Mucosa of descending colon (tissue), 3 donors: Measurements from ENCODE around the gene XRCC1. TPM values are rescaled to one million over a fixed set of nuclear protein-coding genes. Genes with fewer than 3 reads are reported as not detected.

ENCODE experiments used
- ATAC-seq: fragments of 200-7000 bp; cut with Tn5 transposase; one replicate; pipeline ENCODE4 v1.9.1; 2020; ENCODE audit warnings: mild to moderate bottlenecking, moderate library complexity
- DNase-seq, 3 donors: peaks; one replicate each; pipeline ENCODE4 v3.0.0-alpha.2; 2020
- H3K36me3 ChIP-seq: fragments of 200-600 bp; one replicate; pipeline ENCODE4 v1.8.0; 2021; ENCODE audit warnings: low read depth, mild to moderate bottlenecking
- H3K4me1 ChIP-seq: fragments of 200-600 bp; one replicate; pipeline ENCODE4 v1.8.0; 2021; ENCODE audit warnings: low read depth, mild to moderate bottlenecking
- H3K4me3 ChIP-seq: fragments of 200-600 bp; one replicate; pipeline ENCODE4 v1.8.0; 2021; ENCODE audit warnings: mild to moderate bottlenecking
- H3K9me3 ChIP-seq: fragments of 200-600 bp; one replicate; pipeline ENCODE4 v1.8.0; 2021; ENCODE audit warnings: mild to moderate bottlenecking
- intact Hi-C, 2 donors: fragments of 100-400 bp; cut with DNase I in 1 of 2; cut with micrococcal nuclease in 1 of 2; formaldehyde crosslinking; loops; one replicate each; pipeline versions ENCODE4 v1.11.0 to v1.11.1; 2022; cut with DNase I, micrococcal nuclease
- total RNA-seq, 3 donors: library from RNA; stranded (reverse); fragmentation: NEBNext Ultra II Directional in 2 of 3; extraction: Animal tissue kit (Norgen Biotek cat#: 25700) in 2 of 3; gene quantifications; one replicate each; pipeline versions ENCODE4 v1.2.1 to v1.2.4, GENCODE V29; 2021 to 2023
- TF ChIP-seq, protein P1 (sequence below): fragments of 200-600 bp; IDR thresholded peaks from one replicate; pipeline ENCODE4 v1.8.0; 2022; ENCODE audit warnings: antibody characterized with exemption, mild to moderate bottlenecking
- donor health status: DM: no; HTN: no; CAD: no; lungs with moderate emphysema.
- donor health status: DM: no; HTN: no; CAD: no.
- donor health status: DM: no; HTN: yes; CAD: no.

The XRCC1 gene
- total RNA-seq, 3 donors from 2014 or later: 16.4 to 33.4 (median 21.1) TPM

DNA sequence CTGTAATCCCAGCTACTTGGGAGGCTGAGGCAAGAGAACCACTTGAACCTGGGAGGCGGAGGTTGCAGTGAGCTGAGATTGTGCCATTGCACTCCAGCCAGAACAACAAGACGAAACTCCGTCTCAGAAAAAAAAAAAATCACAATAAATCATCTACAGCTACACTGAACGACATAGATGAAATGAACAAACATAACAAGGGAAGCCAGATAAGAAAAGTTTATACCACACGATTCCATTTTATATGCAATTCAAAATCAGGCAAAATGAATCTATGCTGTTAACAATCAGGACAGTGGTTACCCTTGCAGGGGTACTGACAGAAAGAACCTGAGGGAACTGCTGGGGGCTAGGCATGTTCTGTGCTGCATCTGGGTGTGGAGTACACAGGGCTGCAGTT lies 5.7 kb downstream of the XRCC1 start:
- DNase-seq (no peak), ATAC-seq (no peak)
- Histone ChIP-seq H3K9me3 (no peaks in the 10 kb centered on the region), H3K4me1 (peaks cover 8% of the 10 kb centered on the region), H3K4me3 (no peak overlapping the region), H3K36me3 (no peaks in the 10 kb centered on the region)
- intact Hi-C loops: no loop called here
- TF ChIP-seq, protein P1, sequence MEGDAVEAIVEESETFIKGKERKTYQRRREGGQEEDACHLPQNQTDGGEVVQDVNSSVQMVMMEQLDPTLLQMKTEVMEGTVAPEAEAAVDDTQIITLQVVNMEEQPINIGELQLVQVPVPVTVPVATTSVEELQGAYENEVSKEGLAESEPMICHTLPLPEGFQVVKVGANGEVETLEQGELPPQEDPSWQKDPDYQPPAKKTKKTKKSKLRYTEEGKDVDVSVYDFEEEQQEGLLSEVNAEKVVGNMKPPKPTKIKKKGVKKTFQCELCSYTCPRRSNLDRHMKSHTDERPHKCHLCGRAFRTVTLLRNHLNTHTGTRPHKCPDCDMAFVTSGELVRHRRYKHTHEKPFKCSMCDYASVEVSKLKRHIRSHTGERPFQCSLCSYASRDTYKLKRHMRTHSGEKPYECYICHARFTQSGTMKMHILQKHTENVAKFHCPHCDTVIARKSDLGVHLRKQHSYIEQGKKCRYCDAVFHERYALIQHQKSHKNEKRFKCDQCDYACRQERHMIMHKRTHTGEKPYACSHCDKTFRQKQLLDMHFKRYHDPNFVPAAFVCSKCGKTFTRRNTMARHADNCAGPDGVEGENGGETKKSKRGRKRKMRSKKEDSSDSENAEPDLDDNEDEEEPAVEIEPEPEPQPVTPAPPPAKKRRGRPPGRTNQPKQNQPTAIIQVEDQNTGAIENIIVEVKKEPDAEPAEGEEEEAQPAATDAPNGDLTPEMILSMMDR: no peak

DNA sequence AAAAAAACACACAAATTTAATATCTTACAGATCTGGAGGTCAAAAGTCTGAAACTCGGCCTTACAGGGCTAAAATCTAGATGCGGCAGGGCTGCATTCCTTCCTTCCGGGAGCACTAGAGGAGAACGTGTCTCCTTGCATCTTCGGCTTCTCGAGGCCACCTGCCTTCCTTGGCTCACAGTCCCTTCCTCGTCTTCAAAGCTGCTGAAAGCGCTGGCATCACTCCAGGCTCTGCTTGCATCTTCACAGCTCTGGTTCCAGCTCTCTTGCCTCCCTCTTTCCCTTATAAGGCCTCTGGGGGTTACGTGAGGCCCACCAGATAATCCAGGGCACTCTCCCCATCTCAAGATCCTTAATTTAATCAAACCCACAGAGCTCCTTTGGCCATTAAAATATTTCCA lies 10.5 kb downstream of the XRCC1 start:
- H3K4me1 ChIP-seq: no peaks in the 10 kb centered on the region
- H3K9me3 ChIP-seq: no peaks in the 10 kb centered on the region
- H3K36me3 ChIP-seq: no peaks in the 10 kb centered on the region
- TF ChIP-seq, protein P1: no peak
- DNase-seq (no peak), ATAC-seq (no peak)
- intact Hi-C loops: no loop called here
- H3K4me3 ChIP-seq: no peak overlapping the region

DNA sequence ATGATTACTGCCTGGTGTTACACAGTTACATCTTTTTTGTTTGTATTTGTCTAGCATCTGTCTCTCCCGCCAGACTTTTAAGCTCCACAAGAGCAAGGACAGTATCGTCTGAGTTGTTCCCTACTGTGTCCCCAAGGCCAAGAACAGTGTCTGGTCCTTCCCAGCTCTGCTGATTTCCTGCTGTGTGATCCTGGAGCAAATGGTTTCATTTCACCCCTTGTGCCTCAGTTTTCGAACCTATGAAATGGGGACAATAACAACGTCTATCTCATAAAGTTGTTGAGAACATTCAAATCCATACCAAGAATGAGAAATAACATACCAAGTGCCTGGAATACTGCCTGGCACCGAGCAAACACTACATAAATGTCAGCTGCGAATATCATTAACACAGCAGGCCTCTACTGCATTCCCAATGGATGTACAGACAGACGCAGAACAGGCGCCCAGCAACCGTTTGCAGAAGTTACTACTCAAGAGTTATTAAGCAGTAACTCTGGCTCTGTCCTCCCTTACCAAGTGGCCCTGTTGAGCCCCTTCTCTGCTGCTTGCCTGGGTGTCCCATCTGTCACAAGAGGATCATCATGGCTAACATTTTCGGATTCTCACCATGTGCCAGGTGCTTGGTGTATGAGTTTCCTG lies 11.4 kb downstream of the XRCC1 start:
- no peaks in the 10 kb centered on the region for H3K4me1 ChIP-seq
- DNase-seq: no peak
- no peak for ATAC-seq
- TF ChIP-seq, protein P1: no peak
- H3K36me3 ChIP-seq: no peaks in the 10 kb centered on the region
- no peak overlapping the region for H3K4me3 ChIP-seq
- intact Hi-C loops: no loop called here
- no peaks in the 10 kb centered on the region for H3K9me3 ChIP-seq

DNA sequence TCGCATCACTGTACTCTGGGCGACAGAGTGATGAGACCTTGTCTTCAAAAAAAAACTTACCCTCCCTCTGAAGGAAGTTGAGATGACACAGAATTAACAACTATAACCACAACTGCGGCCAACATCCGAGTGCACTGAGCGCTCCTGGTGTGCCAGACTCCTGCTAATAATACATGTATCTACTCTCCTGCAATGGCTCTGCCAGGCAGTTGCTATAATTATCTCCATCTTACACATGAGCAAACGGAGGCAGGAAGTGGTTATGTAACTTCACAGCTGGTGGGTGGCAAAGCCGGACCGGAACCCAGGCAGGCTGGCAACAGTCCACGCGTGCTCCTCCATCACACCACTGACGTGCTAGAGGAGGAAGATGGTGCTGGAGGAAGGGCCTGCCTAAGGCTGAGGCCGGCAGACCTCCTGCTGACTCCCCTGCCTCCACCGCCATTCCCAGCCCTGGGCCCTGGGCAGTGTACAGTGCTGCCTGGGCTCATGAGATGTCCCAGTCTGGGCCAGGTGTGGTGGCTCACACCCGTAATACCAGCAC lies 12.6 kb downstream of the XRCC1 start:
- TF ChIP-seq, protein P1: no peak
- Histone ChIP-seq H3K36me3 (no peaks in the 10 kb centered on the region), H3K9me3 (no peaks in the 10 kb centered on the region), H3K4me1 (no peaks in the 10 kb centered on the region), H3K4me3 (no peak overlapping the region)
- DNase-seq (peak; percentile 66 to 91 (median 76)), ATAC-seq (peak; percentile 83)
- intact Hi-C loops: no loop called here

DNA sequence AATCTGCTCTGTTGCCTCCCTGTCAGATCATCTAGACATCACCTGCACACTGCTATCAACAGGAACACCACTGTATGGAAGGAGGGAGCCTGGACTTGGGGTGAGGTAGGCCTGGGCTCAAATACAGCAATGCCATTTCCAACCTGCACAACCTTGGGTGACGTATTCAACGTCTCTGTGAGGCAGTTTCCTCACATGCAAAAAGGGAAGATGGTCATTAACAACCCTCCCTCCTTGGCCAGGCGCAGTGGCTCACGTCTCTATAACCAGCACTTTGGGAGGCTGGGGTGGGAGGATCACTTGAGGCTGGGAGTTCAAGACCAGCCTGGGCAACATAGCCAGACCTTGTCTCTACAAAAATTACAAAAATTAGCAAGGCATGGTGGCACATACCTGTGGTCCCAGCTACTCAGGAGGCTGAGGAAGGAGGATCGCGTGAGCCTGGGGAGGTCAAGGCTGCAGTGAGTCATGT lies 13.1 kb downstream of the XRCC1 start:
- TF ChIP-seq, protein P1: no peak
- intact Hi-C loops: no loop called here
- H3K4me3 ChIP-seq: no peak overlapping the region
- no peaks in the 10 kb centered on the region for H3K36me3 ChIP-seq
- no peaks in the 10 kb centered on the region for H3K9me3 ChIP-seq
- H3K4me1 ChIP-seq: no peaks in the 10 kb centered on the region
- DNase-seq (no peak), ATAC-seq (peak; percentile 7)
